ENCODE measurements around the gene OR2Y1.

DNA sequence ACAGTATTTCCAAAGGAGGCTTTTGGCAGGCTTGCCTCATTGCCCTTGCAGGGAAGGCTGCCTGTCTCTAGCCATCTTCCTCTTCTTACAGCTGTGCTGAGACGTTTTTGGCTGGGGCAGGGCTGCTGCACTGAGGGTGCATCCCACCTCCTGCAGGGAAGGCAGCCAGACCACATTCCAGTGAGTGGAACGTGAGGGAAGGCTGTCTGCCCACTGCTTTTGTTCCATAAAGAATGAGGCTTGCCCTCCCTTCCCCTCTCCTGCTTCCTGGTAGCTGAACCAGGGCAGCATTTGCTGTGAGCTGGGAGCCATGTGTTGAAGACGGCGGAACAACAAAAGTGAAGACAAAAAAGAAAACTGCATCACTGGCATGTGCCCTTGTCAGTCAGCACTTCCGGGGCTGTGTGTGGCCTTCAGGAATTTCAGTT, 46.0 kb upstream of the OR2Y1 start:
- TF ChIP-seq, protein P1, sequence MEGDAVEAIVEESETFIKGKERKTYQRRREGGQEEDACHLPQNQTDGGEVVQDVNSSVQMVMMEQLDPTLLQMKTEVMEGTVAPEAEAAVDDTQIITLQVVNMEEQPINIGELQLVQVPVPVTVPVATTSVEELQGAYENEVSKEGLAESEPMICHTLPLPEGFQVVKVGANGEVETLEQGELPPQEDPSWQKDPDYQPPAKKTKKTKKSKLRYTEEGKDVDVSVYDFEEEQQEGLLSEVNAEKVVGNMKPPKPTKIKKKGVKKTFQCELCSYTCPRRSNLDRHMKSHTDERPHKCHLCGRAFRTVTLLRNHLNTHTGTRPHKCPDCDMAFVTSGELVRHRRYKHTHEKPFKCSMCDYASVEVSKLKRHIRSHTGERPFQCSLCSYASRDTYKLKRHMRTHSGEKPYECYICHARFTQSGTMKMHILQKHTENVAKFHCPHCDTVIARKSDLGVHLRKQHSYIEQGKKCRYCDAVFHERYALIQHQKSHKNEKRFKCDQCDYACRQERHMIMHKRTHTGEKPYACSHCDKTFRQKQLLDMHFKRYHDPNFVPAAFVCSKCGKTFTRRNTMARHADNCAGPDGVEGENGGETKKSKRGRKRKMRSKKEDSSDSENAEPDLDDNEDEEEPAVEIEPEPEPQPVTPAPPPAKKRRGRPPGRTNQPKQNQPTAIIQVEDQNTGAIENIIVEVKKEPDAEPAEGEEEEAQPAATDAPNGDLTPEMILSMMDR (conservative IDR thresholded peaks at IDR 0.05), result no peak
- no peak for TF ChIP-seq EZH2 (IDR thresholded peaks at IDR 0.05; ENCODE audit: low read depth)
